Naive B cell (primary cell): Measurements from ENCODE around the gene RNF150. TPM values are rescaled to one million over a fixed set of nuclear protein-coding genes. Genes with fewer than 3 reads are reported as not detected.

Experiments used
- ATAC-seq, 2 donors: fragments of 150-1000 bp; cut with Tn5 transposase; 2 replicates each; pipeline ENCODE4 v1.10.0; 2021; ENCODE audit warnings: low read depth in 2 of 2, mild to moderate bottlenecking in 2 of 2, moderate library complexity in 2 of 2
- DNase-seq: peaks from one replicate; pipeline ENCODE4 v3.0.0; 2022
- H3K27ac Mint-ChIP-seq, 6 donors: one replicate each; pipeline ENCODE4 v1.8.0; 2020 to 2022; ENCODE audit warnings: mild to moderate bottlenecking in 6 of 6, mixed read lengths in 6 of 6, moderate library complexity in 5 of 6, inconsistent platforms in 2 of 6
- H3K27me3 Mint-ChIP-seq, 3 donors: one replicate each; pipeline ENCODE4 v1.8.0; 2021 to 2022; ENCODE audit warnings: mixed read lengths in 3 of 3, mild to moderate bottlenecking in 1 of 3
- H3K36me3 Mint-ChIP-seq, 2 donors: one replicate each; pipeline ENCODE4 v1.8.0; 2020 to 2022; ENCODE audit warnings: mixed read lengths in 2 of 2, inconsistent platforms in 1 of 2, mild to moderate bottlenecking in 1 of 2
- H3K4me1 Mint-ChIP-seq, 3 donors: one replicate each; pipeline ENCODE4 v1.8.0; 2020 to 2022; ENCODE audit warnings: mixed read lengths in 3 of 3, inconsistent platforms in 1 of 3, mild to moderate bottlenecking in 1 of 3, moderate library complexity in 1 of 3
- H3K4me3 Mint-ChIP-seq, 8 donors: one replicate each; pipeline ENCODE4 v1.8.0; 2020 to 2022; ENCODE audit warnings: mild to moderate bottlenecking in 8 of 8, mixed read lengths in 8 of 8, moderate library complexity in 8 of 8, inconsistent platforms in 2 of 8
- H3K9me3 Mint-ChIP-seq, 7 donors: one replicate each; pipeline ENCODE4 v1.8.0; 2020 to 2022; ENCODE audit warnings: mixed read lengths in 7 of 7, mild to moderate bottlenecking in 5 of 7, inconsistent platforms in 2 of 7, moderate library complexity in 1 of 7
- polyA plus RNA-seq, 6 donors: library from polyadenylated mRNA; unstranded; fragments of 300-500 nt; fragmentation: Illumina TruSeq; gene quantifications; one replicate each; pipeline ENCODE4 v1.2.3, GENCODE V29; 2021; ENCODE audit warnings: low read depth in 6 of 6

Gene RNF150
- polyA plus RNA-seq, 6 donors from 2014 or later = 0.15 TPM; not detected in 5

DNA sequence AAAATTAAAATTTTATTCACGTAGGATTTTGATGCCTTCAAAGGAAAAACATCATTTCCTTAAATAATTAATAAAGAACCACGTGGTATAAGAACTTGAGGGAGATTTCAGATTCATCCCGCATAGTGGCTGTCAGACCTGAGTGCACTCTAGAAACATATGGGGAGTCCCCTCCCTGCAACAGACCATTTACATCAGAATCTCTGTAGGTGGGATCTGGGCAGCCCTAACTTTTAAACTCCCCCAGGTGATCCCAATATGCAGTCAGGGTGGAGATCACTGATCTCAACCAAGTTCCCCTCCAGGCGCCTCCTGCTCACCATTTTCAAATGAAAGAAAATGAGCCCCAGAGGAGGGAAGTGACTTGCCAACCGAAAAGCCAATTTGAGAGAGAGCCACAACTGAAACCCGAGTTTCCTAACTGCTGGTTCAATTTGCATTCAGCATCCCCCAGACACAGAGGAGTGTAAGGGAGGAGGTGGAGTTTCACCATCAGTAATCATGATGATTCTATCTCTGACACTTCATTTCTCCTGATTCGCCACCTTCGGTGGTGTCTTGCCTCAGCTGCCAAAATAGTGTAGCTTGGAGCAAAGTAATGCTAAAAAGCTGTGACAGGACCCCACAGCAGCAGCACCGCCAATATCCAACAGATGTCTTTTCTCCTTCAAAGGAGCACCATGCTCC, 11.4 kb downstream of the RNF150 start:
- DNase-seq (no peak), ATAC-seq (no peak)
- Mint-ChIP-seq H3K4me1 (no peaks in the 10 kb centered on the region), H3K4me3 (no peak overlapping the region), H3K9me3 (peaks cover 0 to 5% (median 0%) of the 10 kb centered on the region in 7 donors), H3K27ac (no peak overlapping the region), H3K36me3 (no peaks in the 10 kb centered on the region), H3K27me3 (peaks cover 0 to 16% (median 2%) of the 10 kb centered on the region in 3 donors)

GRCh38 chr4:141121101-141121500, 12.2 kb downstream of the RNF150 start:
- ATAC-seq (no peak), DNase-seq (no peak)
- H3K36me3 Mint-ChIP-seq = no peaks in the 10 kb centered on the region
- no peaks in the 10 kb centered on the region for H3K4me1 Mint-ChIP-seq
- H3K9me3 Mint-ChIP-seq = peaks cover 0 to 9% (median 3%) of the 10 kb centered on the region in 7 donors
- no peak overlapping the region for H3K27ac Mint-ChIP-seq
- no peak overlapping the region for H3K4me3 Mint-ChIP-seq
- H3K27me3 Mint-ChIP-seq = peaks cover 0 to 16% (median 0%) of the 10 kb centered on the region in 3 donors

- Mint-ChIP-seq H3K36me3 (no peaks in the 10 kb centered on the region), H3K9me3 (peaks cover 0 to 19% (median 9%) of the 10 kb centered on the region in 7 donors), H3K27ac (no peak overlapping the region), H3K27me3 (peaks cover 0 to 16% (median 0%) of the 10 kb centered on the region in 3 donors), H3K4me3 (no peak overlapping the region), H3K4me1 (no peaks in the 10 kb centered on the region)
- no peak for ATAC-seq
- no peak for DNase-seq
These were observed 13.2 kb downstream of the RNF150 start for GRCh38 chr4:141120036-141120593.

GRCh38 chr4:141119071-141119470, 14.2 kb downstream of the RNF150 start:
- no peak overlapping the region for H3K4me3 Mint-ChIP-seq
- ATAC-seq (no peak), DNase-seq (no peak)
- no peaks in the 10 kb centered on the region for H3K36me3 Mint-ChIP-seq
- peaks cover 0 to 20% (median 15%) of the 10 kb centered on the region in 7 donors for H3K9me3 Mint-ChIP-seq
- peaks cover 0 to 13% (median 0%) of the 10 kb centered on the region in 3 donors for H3K27me3 Mint-ChIP-seq
- no peak overlapping the region for H3K27ac Mint-ChIP-seq
- H3K4me1 Mint-ChIP-seq = no peaks in the 10 kb centered on the region

GRCh38 chr4:141118381-141118780, 14.9 kb downstream of the RNF150 start:
- no peak for ATAC-seq
- H3K36me3 Mint-ChIP-seq = no peaks in the 10 kb centered on the region
- H3K4me1 Mint-ChIP-seq = no peaks in the 10 kb centered on the region
- no peak overlapping the region for H3K27ac Mint-ChIP-seq
- H3K9me3 Mint-ChIP-seq = peaks cover 0 to 26% (median 19%) of the 10 kb centered on the region in 7 donors
- H3K4me3 Mint-ChIP-seq = no peak overlapping the region
- H3K27me3 Mint-ChIP-seq = peaks cover 0 to 9% (median 0%) of the 10 kb centered on the region in 3 donors
- no peak for DNase-seq

GRCh38 chr4:141117935-141118334, 15.3 kb downstream of the RNF150 start:
- no peak for DNase-seq
- Mint-ChIP-seq H3K9me3 (peaks cover 0 to 27% (median 20%) of the 10 kb centered on the region in 7 donors), H3K27ac (no peak overlapping the region), H3K36me3 (peaks cover 0 to 3% of the 10 kb centered on the region in 2 donors), H3K4me1 (no peaks in the 10 kb centered on the region), H3K4me3 (no peak overlapping the region), H3K27me3 (peaks cover 0 to 9% (median 3%) of the 10 kb centered on the region in 3 donors)
- ATAC-seq = no peak

- Mint-ChIP-seq H3K36me3 (peaks cover 0 to 8% of the 10 kb centered on the region in 2 donors), H3K9me3 (peaks cover 0 to 16% (median 10%) of the 10 kb centered on the region in 7 donors), H3K4me3 (no peak overlapping the region), H3K27me3 (peaks cover 0 to 9% (median 4%) of the 10 kb centered on the region in 3 donors), H3K27ac (no peak overlapping the region), H3K4me1 (no peaks in the 10 kb centered on the region)
- DNase-seq = no peak
- ATAC-seq = no peak
These were observed 23.3 kb downstream of the RNF150 start for GRCh38 chr4:141109983-141110382.

- Mint-ChIP-seq H3K4me3 (no peak overlapping the region), H3K36me3 (peaks cover 0 to 5% of the 10 kb centered on the region in 2 donors), H3K9me3 (peaks cover 0 to 3% (median 0%) of the 10 kb centered on the region in 7 donors)
These were observed 25.3 kb downstream of the RNF150 start for GRCh38 chr4:141107927-141108326.

DNA sequence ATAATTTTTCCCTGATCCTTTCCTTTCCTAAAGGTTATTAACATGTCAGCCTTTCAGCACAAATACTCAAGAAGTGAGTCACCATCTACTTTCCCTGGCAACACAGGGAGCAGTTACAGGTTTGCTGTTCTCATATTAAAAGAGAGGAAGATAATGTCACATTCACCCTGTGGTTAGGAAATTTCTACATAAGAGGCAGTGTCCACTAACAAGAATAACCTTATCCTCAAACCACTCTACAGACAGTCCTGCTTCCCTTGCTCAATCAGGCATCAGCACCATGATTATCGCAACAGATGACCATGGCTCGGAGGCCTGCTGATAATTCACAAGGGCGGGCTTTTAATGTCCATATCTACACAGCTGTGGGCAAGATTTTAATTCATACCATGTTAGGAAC, 30.9 kb downstream of the RNF150 start:
- H3K36me3 Mint-ChIP-seq = no peaks in the 10 kb centered on the region
- no peak for ATAC-seq

More at GRCh38 chr4:141107927-141108326, 25.3 kb downstream of the RNF150 start:
- DNase-seq (no peak), ATAC-seq (no peak)
- Mint-ChIP-seq H3K4me1 (no peaks in the 10 kb centered on the region), H3K27ac (no peak overlapping the region), H3K27me3 (peaks cover 0 to 5% (median 4%) of the 10 kb centered on the region in 3 donors)

DNA sequence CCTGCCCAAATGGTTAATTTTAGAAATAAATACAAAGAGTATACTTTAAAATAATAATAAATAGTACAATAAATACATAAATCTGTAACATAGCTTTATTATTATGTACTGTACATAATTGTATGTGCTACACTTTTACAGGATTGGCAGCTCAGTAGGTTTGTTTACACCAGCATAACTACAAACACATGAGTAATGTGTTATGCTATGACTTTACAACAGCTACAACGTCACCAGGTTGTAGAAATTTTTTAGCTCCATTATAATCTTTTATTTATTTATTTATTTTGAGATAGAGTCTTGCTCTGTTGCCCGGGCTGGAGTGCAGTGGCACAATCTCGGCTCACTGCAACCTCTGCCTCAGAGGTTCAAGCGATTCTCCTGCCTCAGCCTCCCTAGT, 31.8 kb downstream of the RNF150 start:
- H3K9me3 Mint-ChIP-seq = no peaks in the 10 kb centered on the region
- no peak overlapping the region for H3K4me3 Mint-ChIP-seq
- peaks cover 0 to 8% (median 0%) of the 10 kb centered on the region in 3 donors for H3K27me3 Mint-ChIP-seq
- no peaks in the 10 kb centered on the region for H3K36me3 Mint-ChIP-seq
- H3K4me1 Mint-ChIP-seq = no peaks in the 10 kb centered on the region
- DNase-seq (no peak), ATAC-seq (no peak)
- no peak overlapping the region for H3K27ac Mint-ChIP-seq

More for the DNA sequence above, 30.9 kb downstream of the RNF150 start:
- no peak for DNase-seq
- Mint-ChIP-seq H3K4me3 (no peak overlapping the region), H3K27me3 (peaks cover 0 to 8% (median 0%) of the 10 kb centered on the region in 3 donors), H3K27ac (no peak overlapping the region), H3K4me1 (no peaks in the 10 kb centered on the region), H3K9me3 (no peaks in the 10 kb centered on the region)

- H3K27ac Mint-ChIP-seq = peak overlapping the region in 1 of 6 donors; percentile 35
- peaks cover 0 to 8% (median 0%) of the 10 kb centered on the region in 3 donors for H3K27me3 Mint-ChIP-seq
- no peak overlapping the region for H3K4me3 Mint-ChIP-seq
- no peak for ATAC-seq
- peaks cover 0 to 9% (median 1%) of the 10 kb centered on the region in 7 donors for H3K9me3 Mint-ChIP-seq
- no peaks in the 10 kb centered on the region for H3K4me1 Mint-ChIP-seq
- no peak for DNase-seq
- H3K36me3 Mint-ChIP-seq = no peaks in the 10 kb centered on the region
These were observed 33.9 kb downstream of the RNF150 start for GRCh38 chr4:141099326-141099725.

DNA sequence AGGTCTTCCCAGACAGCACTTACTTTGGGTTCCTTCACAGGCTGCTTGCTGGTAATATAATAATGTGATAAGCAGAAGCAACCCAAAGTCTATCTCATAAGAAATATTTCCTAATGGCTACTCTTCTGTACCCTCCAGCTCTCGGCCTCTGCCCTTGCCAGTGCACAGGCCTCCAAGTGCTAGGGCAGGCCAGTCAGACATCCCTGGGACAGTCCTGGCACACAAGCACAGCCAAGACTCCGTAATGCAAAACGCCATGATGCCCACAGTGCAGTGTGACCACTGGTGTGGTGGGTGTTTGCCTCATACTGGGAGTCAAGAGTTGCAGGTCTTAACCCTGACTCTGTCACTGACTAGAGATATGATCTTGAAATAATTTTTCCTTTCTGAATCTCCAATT, 35.1 kb downstream of the RNF150 start:
- H3K4me1 Mint-ChIP-seq = no peaks in the 10 kb centered on the region
- no peak for ATAC-seq
- no peak overlapping the region for H3K27ac Mint-ChIP-seq
- no peak overlapping the region for H3K4me3 Mint-ChIP-seq
- H3K27me3 Mint-ChIP-seq = peaks cover 0 to 8% (median 0%) of the 10 kb centered on the region in 3 donors
- H3K9me3 Mint-ChIP-seq = peaks cover 8 to 17% (median 9%) of the 10 kb centered on the region in 7 donors
- DNase-seq = no peak
- peaks cover 0 to 10% of the 10 kb centered on the region in 2 donors for H3K36me3 Mint-ChIP-seq

GRCh38 chr4:141090473-141090872, 42.8 kb downstream of the RNF150 start:
- Mint-ChIP-seq H3K4me3 (no peak overlapping the region), H3K9me3 (peaks cover 9 to 23% (median 13%) of the 10 kb centered on the region in 7 donors), H3K27me3 (peaks cover 4 to 17% (median 8%) of the 10 kb centered on the region in 3 donors), H3K4me1 (no peaks in the 10 kb centered on the region), H3K36me3 (peaks cover 0 to 10% of the 10 kb centered on the region in 2 donors), H3K27ac (no peak overlapping the region)
- ATAC-seq (no peak), DNase-seq (no peak)

DNA sequence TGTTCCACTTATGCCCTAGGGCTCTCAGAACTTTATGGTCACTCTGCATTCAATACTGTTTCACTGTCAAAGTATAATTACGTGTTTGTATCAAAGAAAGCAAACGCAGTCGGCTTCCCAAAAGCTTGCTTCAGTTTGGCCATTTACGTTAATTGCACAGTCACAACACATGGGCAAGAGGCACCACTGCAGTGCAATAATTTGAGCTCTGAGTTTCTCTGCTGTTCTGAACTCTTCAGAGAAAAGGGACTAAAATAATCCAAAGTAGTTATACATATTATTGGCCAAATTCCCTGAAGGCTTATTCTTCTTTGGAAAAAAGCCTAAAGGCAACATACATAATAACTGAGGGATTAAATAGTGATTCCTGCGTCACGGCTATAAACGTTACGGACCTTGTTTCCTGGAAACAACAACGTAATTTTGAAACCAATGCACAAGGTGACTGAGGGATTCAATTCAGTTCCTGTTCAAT, 51.3 kb downstream of the RNF150 start:
- Mint-ChIP-seq H3K27ac (no peak overlapping the region), H3K27me3 (peaks cover 0 to 8% (median 6%) of the 10 kb centered on the region in 3 donors), H3K4me3 (no peak overlapping the region), H3K9me3 (peaks cover 0 to 8% (median 0%) of the 10 kb centered on the region in 7 donors), H3K36me3 (no peaks in the 10 kb centered on the region), H3K4me1 (no peaks in the 10 kb centered on the region)
- no peak for ATAC-seq
- no peak for DNase-seq
